Tibial nerve (tissue), 4 donors: ENCODE measurements around the gene JUND. TPM values are rescaled to one million over a fixed set of nuclear protein-coding genes. Genes with fewer than 3 reads are reported as not detected.

Source experiments
- DNase-seq, 2 donors: peaks; one replicate each; pipeline ENCODE4 v3.0.0-alpha.2; 2019; ENCODE audit warnings: low spot score in 2 of 2
- H3K27ac ChIP-seq, 4 donors: fragments of 200-600 bp; sonication (generic) in 3 of 4; one replicate each; pipeline ENCODE4 v1.5.1; 2017 to 2019; ENCODE audit warnings: mild to moderate bottlenecking in 1 of 4
- H3K27me3 ChIP-seq, 2 donors: fragments of 200-600 bp; sonication (generic) in 1 of 2; one replicate each; pipeline versions ENCODE4 v1.5.1 to v1.6.0; 2017 to 2019
- H3K36me3 ChIP-seq, 3 donors: fragments of 200-600 bp; sonication (generic); one replicate each; pipeline ENCODE4 v1.5.1; 2018 to 2019
- H3K4me1 ChIP-seq, 4 donors: fragments of 200-600 bp; sonication (generic) in 3 of 4; one replicate each; pipeline ENCODE4 v1.5.1; 2017 to 2019
- H3K4me3 ChIP-seq, 4 donors: fragments of 200-600 bp; sonication (generic) in 3 of 4; one replicate each; pipeline ENCODE4 v1.5.1; 2017 to 2019; ENCODE audit warnings: mild to moderate bottlenecking in 1 of 4, moderate library complexity in 1 of 4
- H3K9me3 ChIP-seq, 4 donors: fragments of 200-600 bp; sonication (generic) in 3 of 4; one replicate each; pipeline ENCODE4 v1.5.1; 2017 to 2019
- CTCF ChIP-seq, 5 experiments: fragments of 200-600 bp in 3 of 5; fragments of 450-650 bp in 2 of 5; sonication (generic) in 3 of 5; IDR thresholded peaks; one replicate each; pipeline ENCODE4 v1.5.1; 2016 to 2019; ENCODE audit warnings: antibody characterized with exemption in 5 of 5, mild to moderate bottlenecking in 3 of 5, moderate library complexity in 2 of 5
- EP300 ChIP-seq, 2 donors: sonication (generic); formaldehyde crosslinking; IDR thresholded peaks; one replicate each; pipeline ENCODE4 v1.6.1; 2017; ENCODE audit warnings: antibody characterized with exemption in 2 of 2, mild to moderate bottlenecking in 1 of 2
- POLR2A ChIP-seq, 2 donors: fragments of 450-650 bp; IDR thresholded peaks; one replicate each; pipeline ENCODE4 v1.6.1; 2017; ENCODE audit warnings: antibody characterized with exemption in 2 of 2, mild to moderate bottlenecking in 2 of 2, moderate library complexity in 2 of 2
- WGBS, 2 donors: methylation state at CpG; one replicate each; pipeline ENCODE4 v1.1.5; 2018; 5-methylcytosine and 5-hydroxymethylcytosine counted together
- total RNA-seq, 4 donors: library from RNA; depleted of rRNA; stranded (reverse); fragments of >200 nt; gene quantifications; one replicate each; pipeline ENCODE4 v1.1.0, GENCODE V29; 2016

The JUND gene
- total RNA-seq, 4 donors from 2014 or later = 309 to 553 (median 486) TPM

GRCh38 chr19:18282021-18282787, 782 bp upstream of the JUND start:
- 0 to 1% methylated on average over 21 to 25 of the region's 27 CpGs for WGBS, 2 donors
- peak overlapping the region; percentile 36 to 60 (median 47) for H3K4me3 ChIP-seq
- no peaks in the 10 kb centered on the region for H3K9me3 ChIP-seq
- peaks cover 0 to 64% (median 43%) of the 10 kb centered on the region in 4 donors for H3K4me1 ChIP-seq
- DNase-seq = no peak
- peak overlapping the region; percentile 98 to 100 (median 100) for H3K27ac ChIP-seq
- H3K27me3 ChIP-seq = no peaks in the 10 kb centered on the region
- TF ChIP-seq CTCF (IDR thresholded peaks at IDR 0.05) (peak in 1 of 5 experiments; percentile 7), POLR2A (IDR thresholded peaks at IDR 0.05) (peak in 1 of 2 donors; percentile 48), EP300 (IDR thresholded peaks at IDR 0.05) (peak in 1 of 2 donors; percentile 88)
- H3K36me3 ChIP-seq = peaks cover 0 to 19% (median 0%) of the 10 kb centered on the region in 3 donors

GRCh38 chr19:18280247-18281081, 958 bp downstream of the JUND start:
- Histone ChIP-seq H3K9me3 (no peaks in the 10 kb centered on the region), H3K27me3 (no peaks in the 10 kb centered on the region), H3K4me3 (peak overlapping the region; percentile 97 to 99 (median 98)), H3K4me1 (peaks cover 0 to 67% (median 59%) of the 10 kb centered on the region in 4 donors), H3K36me3 (peaks cover 0 to 19% (median 0%) of the 10 kb centered on the region in 3 donors), H3K27ac (peak overlapping the region; percentile 99 to 100 (median 100))
- TF ChIP-seq EP300 (IDR thresholded peaks at IDR 0.05) = peak; percentile 33 to 98
- peak; percentile 85 to 95 for TF ChIP-seq POLR2A (IDR thresholded peaks at IDR 0.05)
- peak in 1 of 5 experiments; percentile 37 for TF ChIP-seq CTCF (IDR thresholded peaks at IDR 0.05)
- WGBS, 2 donors = 0 to 1% methylated on average over 1 to 18 of the region's 111 CpGs
- DNase-seq = peak; percentile 63 to 79

- peak; percentile 87 to 89 for DNase-seq
- TF ChIP-seq POLR2A (IDR thresholded peaks at IDR 0.05) (peak; percentile 92 to 97), CTCF (IDR thresholded peaks at IDR 0.05) (peak; percentile 85 to 98 (median 97)), EP300 (IDR thresholded peaks at IDR 0.05) (peak; percentile 82 to 99)
- Histone ChIP-seq H3K27ac (peak overlapping the region; percentile 99 to 100 (median 100)), H3K27me3 (no peaks in the 10 kb centered on the region), H3K4me1 (peaks cover 0 to 67% (median 61%) of the 10 kb centered on the region in 4 donors), H3K9me3 (no peaks in the 10 kb centered on the region), H3K4me3 (peak overlapping the region; percentile 97 to 99 (median 98)), H3K36me3 (peaks cover 0 to 19% (median 0%) of the 10 kb centered on the region in 3 donors)
- 0% methylated on average over 54 of the region's 55 CpGs for WGBS, 2 donors
Measured at GRCh38 chr19:18279516-18280246, 1.7 kb downstream of the JUND start.

- H3K36me3 ChIP-seq = peaks cover 0 to 19% (median 0%) of the 10 kb centered on the region in 3 donors
- peak overlapping the region; percentile 97 to 99 (median 98) for H3K4me3 ChIP-seq
- 0% methylated on average over 5 of the region's 5 CpGs for WGBS, 2 donors
- DNase-seq = no peak
- TF ChIP-seq CTCF (IDR thresholded peaks at IDR 0.05) (no peak), POLR2A (IDR thresholded peaks at IDR 0.05) (no peak), EP300 (IDR thresholded peaks at IDR 0.05) (no peak)
- no peaks in the 10 kb centered on the region for H3K27me3 ChIP-seq
- H3K27ac ChIP-seq = peak overlapping the region; percentile 99 to 100 (median 100)
- H3K9me3 ChIP-seq = no peaks in the 10 kb centered on the region
- peaks cover 0 to 67% (median 63%) of the 10 kb centered on the region in 4 donors for H3K4me1 ChIP-seq
Measured at GRCh38 chr19:18279266-18279515, 2.2 kb downstream of the JUND start.
